ENCODE data around the gene RALB.
"Not testable (repeated sequence)": the region's sequence is repeated elsewhere in the genome, so short reads cannot be mapped to it uniquely, and the experiment has no call there.

- not testable (repeated sequence) for TF ChIP-seq CTCF (IDR thresholded peaks at IDR 0.05); EP300 (IDR thresholded peaks at IDR 0.05; ENCODE audit: low read depth)
Observed at GRCh38 chr2:120310841-120311240, 58.2 kb downstream of the RALB start.

Data from transverse colon (tissue), 3 donors.